NAMALWA (cell line): ENCODE measurements around the gene TPP2.

ENCODE experiments used
- DNase-seq: peaks from one replicate; pipeline ENCODE4 v3.0.0-alpha.2; 2015; ENCODE audit warnings: low spot score

The TPP2 gene

DNA sequence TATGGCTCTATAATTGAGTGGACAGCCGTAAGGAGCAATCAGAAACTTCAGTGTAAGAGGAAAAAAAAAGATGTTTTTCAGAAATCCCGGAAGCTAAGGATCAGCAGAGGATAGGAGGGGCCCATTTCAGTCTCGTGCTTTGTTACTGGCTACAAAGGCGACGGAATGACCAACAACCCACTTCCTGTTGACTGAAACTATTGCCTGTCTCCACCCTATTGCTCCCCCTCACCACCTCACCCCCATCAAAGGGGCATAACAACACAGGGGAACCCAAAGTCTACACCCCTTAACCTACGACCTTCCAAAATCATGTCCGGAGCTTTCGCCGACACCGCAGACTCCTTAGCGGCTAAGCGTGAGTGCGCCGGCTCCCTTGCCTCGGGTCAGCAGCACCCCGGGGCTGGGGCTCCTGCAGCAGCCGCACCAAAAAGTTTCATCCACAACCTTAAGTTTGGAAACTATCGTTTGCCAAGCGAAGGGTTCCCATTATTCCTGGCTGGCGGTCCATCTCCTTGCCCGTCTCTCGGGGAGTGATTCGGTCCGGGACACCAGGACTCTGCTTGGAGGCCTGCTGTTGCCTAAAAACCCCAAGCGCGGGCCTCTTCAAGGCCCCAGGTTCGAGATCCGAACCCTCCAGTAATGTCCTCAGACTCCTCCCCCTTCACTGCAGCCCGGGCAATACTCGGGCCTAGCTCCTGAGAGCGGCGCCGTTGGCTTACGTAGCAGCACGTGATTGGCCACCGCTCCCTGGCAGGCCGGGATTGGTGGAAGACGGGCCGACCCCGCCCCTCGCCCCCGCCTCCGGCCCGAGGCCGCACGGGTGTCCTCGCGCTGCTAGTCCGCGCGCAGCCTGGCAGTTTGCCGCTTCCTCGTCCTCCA lies at the start of gene TPP2:
TPP2 (plus strand) TSS at position 840 of the 882 bp plus-strand sequence. CDS start 53 bp downstream, outside the sequence.
- DNase-seq = peak; percentile 99

DNA sequence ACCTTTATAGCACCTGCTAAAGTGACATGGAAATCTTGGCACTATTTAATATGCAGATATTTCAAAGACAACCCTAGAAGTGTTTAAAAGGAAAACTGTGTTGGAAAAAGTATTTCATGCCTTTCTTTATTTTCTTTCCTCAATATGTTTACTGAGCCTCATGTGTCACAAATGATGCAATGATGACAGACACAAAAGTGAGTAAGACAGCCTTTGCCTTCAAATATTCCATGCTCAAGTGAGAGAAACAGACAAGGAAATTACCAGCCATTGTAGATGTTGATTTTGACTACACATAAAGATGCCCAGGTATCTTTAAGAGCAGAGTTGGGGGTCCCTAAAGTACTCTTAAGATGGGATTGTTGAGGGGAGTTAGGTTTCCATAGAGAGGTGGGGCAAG lies 48.0 kb upstream of the TPP2 start:
- DNase-seq = no peak

DNA sequence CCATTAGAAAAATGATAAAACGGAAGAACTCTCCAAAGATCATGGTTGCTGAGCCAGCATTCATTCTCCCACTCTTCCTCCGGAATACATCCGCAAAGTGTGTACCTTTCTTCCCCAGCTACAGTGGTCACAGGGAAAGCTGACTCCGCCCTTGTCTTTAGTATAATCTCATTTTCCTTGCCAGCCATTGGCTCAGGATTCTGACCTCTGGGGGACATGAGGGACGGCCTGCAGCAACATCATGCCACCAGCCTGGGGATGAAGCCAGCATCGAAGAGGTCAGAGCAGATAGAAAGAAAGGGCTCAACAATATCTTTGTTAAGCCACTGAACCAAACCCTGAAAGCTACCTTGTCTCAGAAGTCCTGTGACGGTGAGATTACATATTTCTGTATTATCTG lies 46.3 kb upstream of the TPP2 start:
- DNase-seq = no peak

DNA sequence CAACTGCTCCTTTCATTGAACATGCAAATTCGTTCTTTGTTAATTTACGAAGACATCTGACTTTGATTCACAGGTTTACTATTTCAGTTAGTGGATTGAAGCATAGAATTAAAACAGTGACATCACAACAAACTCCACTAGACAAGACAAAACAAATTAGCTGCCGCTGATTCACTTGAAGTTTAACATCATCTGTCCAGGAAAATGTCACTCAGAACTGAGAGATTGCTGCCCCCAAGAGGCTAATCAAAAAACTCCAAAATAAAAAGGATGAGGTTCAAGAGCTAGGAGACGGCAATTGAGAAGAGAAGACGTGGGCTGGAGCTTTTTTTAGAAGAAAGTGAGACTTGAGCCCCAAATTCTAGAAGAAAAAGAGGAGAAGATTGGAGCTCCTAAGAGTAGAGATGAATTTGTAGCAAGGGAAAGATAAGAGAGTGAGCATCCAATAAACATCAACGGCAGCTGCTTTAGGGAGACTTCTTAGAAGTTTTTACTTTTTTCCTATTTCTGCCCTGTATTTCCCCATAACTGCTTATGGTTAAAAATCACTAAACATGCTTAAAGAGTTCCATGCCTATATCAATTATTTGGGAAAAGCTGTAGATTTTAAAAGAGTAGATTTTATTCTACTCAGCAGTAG lies 40.8 kb upstream of the TPP2 start:
- peak; percentile 86 for DNase-seq

DNA sequence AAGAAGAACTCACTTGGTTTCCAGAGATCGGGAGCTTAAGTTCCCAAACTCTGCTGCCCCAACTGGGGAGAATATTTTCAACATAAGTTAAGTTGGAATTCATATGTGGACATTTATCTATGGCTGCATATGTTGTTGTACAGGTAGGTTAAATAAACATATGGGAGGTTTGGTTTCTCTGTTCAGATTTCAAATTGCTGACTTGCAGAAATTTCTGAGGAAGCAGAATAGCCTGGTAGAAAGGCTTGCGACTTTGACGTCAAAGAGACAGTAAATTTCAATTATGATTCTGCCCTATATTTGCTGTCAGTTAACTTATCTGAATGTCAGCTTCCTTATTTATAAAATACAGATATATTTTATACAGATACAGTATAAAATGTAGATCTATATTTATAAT lies 40.0 kb upstream of the TPP2 start:
- DNase-seq = no peak

DNA sequence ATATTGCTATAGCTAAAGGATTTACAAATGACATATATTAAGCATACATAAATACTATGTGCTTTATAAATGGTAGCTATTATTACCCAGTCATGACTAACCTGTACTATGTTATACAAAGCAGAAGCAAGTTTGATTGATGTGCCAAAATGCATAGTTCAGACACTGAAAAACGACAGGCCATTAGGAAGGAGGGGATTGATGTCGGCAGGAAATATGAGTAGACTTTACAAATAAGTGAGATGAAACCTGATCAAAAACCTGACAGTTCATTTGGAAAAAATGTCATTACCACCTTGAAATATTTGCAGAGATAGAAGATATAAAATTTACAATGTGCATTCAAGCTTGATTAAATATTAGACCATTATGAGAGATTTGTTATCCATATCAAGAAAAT lies 38.8 kb upstream of the TPP2 start:
- no peak for DNase-seq

DNA sequence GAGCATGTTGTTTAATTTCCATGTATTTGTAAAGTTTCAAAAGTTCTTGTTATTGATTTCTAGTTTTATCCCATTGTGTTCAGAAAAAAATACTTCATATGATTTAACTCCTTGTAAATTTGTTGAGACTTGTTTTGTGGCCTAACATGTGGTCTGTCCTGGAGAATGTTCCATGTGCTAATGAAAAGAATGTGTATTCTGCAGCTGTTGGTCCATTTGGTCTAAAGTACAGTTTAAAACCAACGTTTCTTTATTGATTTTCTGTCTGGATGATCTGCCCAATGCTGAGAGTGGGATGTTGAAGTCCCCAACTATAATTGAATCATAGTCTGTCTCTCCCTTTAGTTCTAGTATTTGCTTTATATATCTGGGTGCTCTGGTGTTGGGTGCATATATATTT lies 34.9 kb upstream of the TPP2 start:
- no peak for DNase-seq

DNA sequence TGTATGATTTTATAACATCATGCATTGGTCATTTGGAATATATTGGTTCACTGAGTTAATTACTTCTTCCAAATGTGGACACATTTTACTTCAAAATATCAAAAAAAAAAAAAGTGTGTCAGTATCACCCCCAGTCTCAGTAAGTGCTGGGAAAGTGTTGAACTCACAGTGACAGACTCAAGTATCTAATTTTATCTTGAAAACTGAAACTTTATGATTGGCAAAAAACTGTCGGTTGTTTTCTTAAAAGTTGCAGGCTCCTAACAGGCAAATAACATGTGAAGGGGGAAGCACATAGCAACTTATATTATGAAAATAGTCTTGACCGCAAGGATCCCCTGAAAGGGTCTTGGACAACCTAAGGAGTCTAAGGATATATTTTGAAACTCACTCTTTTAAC lies 33.5 kb upstream of the TPP2 start:
- DNase-seq = no peak

DNA sequence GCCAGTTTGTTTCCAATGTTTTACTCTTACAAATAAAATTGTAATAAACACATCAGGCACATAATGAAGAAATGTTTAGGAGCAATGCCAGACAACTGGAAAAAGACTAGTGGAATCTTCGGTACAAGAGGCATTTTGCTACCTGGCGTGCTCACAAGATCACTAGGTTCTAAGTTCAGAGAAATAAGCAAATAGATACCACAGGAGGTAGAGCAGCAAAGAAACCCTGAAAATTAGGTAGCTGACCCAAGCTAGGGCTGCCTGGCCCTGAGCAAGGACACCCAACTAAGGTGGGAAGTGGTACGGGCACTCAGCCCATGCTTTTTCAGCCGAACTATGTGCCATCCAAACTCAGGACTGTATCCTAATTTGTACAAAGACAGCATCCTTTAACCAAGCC lies 32.2 kb upstream of the TPP2 start:
- DNase-seq = no peak

DNA sequence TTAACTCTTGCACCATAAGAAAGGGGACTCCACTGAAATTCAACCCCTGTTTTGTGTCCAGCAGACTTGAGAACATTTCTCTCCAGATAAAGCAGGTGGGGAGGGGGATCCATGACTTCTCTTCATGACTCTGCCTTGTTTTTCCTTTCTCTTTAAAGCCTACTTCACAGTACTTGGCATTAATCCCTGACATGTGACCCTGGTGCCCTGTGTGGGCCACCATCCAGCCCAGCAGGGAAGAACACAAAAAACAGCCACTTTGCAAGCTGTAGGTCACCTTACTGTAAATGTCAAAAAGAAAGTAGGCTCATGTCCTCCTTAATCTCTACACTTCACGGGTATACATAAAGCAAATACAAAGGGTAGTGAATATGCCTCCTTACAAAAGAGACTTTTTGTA lies 30.3 kb upstream of the TPP2 start:
- no peak for DNase-seq

DNA sequence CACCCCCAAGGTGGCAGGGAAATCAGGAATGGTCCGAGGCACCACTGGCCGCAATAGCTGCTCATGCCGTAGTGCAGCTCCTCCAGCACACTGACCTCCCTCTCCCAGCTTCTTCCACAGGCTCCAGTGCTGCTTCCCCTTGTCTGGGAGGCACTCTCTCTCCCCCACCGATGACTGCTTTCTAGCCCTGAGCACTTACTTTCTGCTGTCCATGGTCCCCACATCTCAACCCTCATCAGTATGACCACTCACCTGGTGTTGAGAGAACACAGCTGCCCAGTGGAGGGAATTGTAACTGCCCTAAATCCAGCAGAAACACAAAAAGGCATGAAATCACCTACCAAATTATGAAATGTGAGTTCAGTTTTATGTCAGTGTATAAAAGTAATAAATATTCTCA lies 28.9 kb upstream of the TPP2 start:
- no peak for DNase-seq

DNA sequence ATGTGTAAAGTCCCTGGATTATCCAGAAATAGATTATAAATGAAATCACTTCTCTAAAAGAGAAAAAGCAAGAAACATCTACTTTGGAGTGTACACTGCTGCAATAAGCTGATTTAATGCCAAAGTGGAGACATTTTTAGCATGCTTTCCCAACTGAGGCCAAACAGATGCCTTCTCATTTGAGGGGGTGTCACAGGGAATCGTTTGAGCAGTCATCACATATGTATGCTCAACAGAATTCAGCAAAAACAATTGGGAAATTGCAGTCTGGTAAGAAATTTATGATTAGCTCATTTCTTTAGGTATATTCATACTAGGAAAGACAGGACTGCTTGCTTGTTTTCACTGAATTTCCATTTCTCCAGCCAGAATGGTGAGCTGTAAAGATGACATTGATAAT lies 27.3 kb upstream of the TPP2 start:
- no peak for DNase-seq

DNA sequence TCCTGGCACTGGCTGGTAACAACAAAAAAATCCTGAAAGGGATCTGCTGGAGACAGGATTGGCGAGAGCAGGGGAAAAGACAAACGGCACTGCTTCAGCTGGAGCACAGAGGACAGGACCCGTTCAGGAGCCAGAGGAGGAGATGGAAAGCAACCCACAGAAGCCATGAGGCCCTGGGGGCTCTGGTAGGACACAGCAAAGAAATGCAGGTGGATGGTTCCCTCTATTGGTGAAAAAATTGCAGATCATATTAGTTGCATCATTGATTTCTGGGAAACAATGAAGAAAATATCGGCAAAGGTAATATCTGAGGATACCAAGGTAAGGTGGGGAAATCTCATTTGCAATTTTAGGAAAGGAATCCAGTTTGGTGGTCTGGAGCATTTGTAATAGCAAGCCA lies 25.7 kb upstream of the TPP2 start:
- peak; percentile 34 for DNase-seq

DNA sequence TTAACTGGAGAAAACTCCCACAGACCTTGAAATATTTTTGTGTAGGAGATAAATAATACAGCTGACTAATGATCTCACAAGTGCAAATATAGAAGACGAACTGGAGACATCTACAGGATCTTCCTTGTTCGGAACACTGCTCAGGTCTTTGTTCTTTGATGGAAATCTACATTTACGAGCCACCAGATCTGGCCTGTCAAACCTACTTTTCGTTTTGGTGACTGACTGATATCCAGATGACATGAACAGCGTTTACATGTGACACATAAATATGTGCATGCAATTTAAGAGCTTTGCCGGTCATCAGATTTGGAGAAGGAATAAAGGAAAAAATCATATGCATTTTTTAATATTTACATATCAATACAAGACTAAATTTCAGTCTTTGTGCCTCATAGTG lies 24.5 kb upstream of the TPP2 start:
- DNase-seq = no peak

DNA sequence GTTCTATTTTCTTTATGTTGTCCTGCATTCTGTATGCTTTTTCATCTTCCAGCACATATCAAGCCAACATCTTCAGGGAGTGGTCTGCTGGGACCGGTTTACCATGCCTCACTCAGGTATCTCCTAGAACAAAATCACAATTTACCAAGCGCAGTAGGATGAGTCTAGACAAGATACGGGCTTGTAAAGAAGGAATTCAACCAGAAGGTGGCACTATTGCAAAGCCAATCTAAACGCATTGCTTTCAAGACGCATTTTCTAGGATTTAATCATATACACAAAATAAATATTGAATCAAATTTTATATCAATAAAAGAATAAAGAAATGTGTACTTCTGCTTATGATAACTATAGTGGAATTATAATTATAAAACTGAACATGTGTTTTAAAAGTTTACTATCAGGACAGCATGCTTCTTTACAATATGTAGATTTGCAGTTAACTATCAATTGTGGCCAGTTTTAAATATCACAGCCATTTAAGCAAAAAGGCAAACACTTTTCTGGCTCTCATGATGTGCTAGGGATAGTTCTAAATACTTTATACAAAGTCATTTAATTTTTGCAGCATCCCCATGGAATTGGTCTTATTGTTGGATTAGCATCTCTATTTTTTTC lies 16.1 kb upstream of the TPP2 start:
- DNase-seq = peak; percentile 85

DNA sequence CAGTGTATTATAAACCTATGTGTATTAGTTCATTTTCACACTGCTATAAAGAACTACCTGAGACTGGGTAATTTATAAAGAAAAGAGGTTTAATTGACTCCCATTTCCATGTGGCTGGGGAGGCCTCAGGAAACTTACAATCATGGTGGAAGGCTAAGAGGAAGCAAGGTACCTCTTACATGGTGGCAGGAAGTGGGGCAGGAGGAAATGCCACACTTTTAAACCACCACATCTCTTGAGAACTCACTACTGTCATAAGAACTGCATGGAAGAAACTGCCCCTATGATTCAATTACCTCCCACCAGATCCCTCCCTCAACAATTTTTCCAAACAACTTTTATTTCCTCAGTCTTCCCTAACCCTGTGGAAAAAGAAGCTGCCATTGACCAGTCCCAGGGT lies 14.5 kb upstream of the TPP2 start:
- no peak for DNase-seq

DNA sequence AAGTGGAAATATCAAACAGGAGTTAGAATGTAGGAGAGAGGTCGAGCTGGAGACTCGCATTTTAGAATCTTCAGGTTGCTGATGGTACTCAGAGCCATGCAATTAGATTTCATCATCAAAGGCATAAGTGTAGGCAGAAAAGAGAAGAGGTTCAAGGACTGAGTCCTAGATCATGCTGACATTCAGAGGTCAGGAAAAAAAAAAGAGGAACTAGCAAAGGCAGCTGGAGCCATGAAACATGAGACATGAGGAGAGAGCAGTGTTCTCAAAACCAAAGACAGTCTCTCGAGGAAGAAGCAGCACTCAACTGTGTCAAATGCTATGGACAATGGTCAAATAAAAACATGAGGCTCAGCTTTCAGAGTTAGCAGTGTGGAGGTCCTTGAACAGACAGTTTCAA lies 12.4 kb upstream of the TPP2 start:
- DNase-seq = peak; percentile 60

DNA sequence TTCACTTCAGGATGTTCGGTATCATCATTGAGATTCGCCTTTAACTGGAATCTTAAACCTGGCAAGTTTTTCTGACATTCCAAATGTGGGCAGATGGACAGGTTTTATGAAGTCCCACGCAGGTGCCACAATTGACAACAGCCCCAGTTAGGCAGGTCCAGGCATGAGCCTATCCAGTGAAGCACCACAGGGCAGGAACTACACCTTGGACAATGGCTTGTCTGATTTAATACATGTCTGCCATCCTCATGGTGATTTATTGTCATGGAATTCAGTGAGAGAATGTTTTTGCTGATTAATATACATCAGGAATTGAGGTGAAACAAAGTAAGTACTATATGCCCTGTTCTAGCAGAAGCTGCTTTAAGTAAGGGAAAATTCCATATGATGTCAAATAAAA lies 10.2 kb upstream of the TPP2 start:
- DNase-seq = no peak

DNA sequence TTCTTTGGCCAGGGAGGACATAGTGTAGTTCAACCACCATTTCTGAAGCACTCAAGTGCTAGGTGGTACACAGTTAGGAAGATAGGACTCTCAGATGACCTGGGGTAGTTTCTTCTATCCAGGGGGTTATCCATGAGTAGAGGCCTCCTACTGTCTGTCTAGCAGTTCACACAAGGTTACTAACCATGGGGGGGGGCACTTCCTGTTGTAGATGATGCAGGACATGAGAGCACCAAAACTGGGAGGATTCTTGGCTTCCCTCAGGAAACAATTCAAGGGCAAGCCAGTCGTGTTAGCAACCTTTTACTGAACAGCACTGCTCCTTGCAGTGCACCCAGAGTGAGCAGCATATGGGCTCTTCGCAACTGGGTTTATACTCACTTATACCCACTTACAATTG lies 8.9 kb upstream of the TPP2 start:
- no peak for DNase-seq

DNA sequence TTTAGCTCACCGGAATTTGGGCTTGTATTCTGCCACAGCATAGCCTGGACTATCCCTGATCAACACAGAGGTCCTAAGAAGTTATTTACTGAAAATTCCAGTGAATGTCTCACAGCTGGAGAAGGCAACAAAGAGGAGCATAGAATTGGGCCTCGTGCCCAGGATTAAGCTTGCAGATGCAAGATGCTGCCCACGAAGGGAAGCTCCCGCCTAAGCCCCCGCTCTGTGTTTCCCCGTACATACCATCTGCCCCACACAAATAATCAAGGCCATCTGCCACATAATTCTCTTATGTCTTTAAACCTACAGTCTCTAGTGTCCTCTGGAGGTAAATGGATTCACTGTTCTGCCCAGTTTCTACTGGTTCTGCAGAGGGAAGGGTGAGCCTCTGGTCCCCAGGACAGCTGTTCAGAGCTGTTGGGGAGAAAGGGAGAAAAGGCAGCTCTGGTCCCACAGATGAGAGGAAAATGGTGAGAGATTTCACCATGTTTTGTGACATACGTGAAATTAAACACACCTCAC lies 7.4 kb upstream of the TPP2 start:
- DNase-seq = no peak

DNA sequence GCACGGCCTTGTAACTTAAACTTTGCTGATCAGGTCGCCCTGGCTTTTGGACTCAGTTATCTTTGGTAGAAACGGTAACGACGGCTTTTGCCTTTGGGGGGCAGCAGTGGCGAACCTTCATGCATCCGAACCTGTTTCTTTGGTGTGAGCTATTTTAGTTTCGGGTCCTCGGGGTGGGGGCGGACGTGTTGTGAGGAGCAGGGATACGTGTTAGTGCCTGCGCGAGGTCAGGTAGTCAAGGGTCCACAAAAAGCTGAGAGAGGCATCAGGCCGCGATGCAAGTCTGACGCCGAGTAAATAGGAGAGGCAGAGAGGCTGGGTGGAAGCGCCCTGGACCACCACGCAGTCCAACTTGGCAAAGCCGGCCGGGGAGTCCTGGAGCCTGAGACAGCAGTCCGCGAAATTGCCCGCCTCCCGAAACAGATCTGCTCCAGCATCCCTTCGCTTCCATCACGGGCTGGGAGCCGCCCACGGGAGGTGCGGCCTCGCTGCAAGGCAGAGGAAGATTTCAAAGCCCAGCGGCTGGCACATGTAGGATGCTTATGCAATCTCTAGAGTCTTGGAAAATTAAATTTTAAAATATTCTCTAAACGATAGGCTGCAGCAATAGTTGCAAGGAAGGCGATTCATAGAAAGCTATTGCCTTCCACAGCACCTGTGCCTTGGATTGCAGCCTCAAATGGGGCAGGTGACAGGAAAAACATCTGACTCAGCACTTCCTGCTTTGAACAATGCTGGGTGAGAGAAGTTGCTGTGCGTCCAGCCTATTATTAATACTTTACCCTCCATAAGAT lies 4.6 kb upstream of the TPP2 start:
- DNase-seq = peak; percentile 93

DNA sequence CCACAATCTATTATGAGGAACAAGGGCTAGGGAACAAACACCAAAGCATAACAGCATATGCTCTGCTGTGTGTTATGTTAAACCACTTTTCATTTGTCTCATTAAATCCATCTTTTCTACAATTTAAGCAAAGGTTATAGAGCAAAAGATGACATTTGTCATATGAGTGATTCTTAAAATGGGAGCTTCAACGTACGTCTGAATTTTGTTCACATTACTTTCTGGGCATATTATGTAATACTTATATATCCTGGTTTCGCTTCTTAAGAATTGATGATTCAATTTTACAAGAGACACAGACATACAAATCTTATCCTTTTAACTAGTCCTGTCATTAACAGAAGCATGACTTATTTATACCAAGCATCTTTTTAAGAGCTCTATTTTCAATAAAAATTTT lies 3.3 kb upstream of the TPP2 start:
- DNase-seq = no peak
